Activated effector memory CD4-positive, alpha-beta T cell treated with Interleukin-2 at 50 U/mL for 16 hours (primary cell): ENCODE measurements around the gene DHRS12.
A peak's percentile ranks its signal among the peaks of the same experiment; 100 is the strongest.

Experiments
- DNase-seq: peaks from one replicate; pipeline ENCODE4 v3.0.0-alpha.2; 2020

Gene DHRS12

GRCh38 chr13:51778392-51778791 lies 25.6 kb downstream of the DHRS12 start:
- no peak for DNase-seq

- DNase-seq: no peak
These were observed 26.0 kb downstream of the DHRS12 start for GRCh38 chr13:51777921-51778320.

- DNase-seq: no peak
These were observed 27.8 kb downstream of the DHRS12 start for GRCh38 chr13:51776179-51776578.

- DNase-seq: no peak
These were observed 30.4 kb downstream of the DHRS12 start for GRCh38 chr13:51773515-51773914.

- no peak for DNase-seq
These were observed 31.2 kb downstream of the DHRS12 start for GRCh38 chr13:51772781-51773180.

DNA sequence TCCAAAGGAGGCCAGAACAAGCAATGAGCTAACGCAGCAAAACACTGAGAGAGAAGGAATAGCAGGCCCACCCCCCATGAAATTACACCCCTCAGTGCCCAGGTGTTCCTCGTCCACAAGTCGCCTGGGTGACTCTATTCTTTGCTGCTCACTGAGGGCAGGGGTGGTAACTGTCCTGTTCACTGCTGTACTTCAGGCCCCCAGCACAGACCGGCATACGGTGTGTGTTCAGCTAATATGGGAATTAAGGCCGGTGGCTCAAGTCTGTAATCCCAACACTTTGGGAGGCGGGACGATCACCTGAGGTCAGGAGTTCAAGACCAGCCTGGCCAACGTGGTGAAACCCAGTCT lies 31.9 kb downstream of the DHRS12 start:
- no peak for DNase-seq

DNA sequence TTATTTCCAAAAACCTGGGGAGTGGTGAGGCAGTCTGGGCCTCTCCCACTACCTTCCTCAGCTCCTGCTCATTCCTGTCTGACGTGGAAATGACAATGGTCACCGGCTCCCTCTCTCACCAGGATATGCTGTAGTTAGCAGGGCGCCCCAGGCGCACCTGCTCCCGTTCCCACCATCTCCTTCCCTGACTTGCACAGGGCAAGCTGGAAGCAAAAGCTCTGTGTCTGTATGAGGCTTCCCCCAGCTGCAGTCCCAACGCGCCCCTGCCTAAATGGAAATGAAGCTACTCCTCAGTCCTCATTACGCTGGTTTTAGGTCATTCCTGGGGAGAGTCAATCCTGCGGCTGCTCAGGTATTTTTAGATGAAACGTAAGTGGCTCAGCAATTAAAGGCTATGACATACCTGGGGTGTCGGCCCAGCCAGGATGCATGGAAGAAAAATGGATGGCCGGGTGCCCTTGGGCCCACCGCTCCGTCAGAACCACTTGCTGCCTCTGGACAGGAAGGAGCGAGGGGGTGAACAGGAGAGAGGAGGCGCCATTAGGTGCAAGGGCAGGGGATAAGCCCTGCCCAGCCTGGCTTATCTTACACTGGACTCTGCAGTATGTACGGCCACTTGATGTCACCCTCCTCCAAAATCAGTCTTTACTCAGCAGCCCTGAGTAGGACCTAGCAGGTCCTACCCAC lies 32.4 kb downstream of the DHRS12 start:
- DNase-seq: no peak

GRCh38 chr13:51770681-51771417 lies 33.1 kb downstream of the DHRS12 start:
- no peak for DNase-seq

DNA sequence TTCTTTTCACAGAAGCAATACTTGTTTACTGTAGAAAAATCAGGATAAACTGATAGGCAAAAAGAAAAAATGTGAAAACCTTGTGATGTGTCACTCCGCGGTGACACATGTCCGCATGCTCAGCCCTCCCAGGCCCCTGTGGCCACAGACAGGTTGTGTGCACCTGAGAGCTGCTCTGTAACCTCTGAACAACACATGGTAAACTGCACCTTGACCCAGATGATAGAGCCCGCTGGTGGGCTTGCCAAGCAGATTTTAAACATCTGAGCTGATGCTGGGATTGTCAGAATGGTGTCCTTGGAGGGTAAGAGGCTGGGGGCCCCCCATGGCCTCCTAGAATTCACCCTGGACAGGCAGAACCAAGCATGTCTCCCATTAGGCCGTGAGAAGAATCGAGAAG lies 33.8 kb downstream of the DHRS12 start:
- no peak for DNase-seq

DNA sequence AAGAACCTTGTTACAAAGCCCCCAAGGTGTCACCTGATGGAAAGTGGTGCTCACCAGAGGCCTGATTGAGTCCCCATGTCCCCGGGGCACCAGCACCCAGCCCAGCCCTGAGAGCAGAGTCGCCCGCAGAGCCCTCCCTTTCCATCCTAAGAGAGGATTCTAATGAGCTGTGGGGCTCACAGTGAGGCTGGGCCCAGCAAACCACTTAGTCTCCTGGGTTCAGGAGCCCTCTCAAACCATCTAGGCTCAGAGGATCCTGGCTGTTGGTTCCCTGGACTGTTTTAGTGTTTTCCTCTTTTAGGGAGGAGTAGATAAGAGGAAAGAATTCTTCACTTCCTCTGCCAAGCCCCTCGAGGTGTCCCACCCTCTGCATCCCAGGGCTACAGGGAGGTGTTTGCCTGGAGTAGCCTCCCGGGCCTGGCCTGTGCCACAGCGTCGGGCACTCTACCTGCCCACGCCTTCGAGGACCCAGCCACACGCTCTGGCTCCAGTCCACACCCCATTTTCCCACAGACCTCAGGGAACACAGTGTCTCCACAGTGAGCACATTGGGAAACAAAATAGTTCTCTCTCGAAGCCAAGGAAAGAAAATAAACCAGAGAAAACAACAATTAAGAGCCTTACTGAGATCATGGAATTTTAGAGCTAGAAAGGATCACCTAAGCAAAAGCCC lies 34.4 kb downstream of the DHRS12 start:
- no peak for DNase-seq

DNA sequence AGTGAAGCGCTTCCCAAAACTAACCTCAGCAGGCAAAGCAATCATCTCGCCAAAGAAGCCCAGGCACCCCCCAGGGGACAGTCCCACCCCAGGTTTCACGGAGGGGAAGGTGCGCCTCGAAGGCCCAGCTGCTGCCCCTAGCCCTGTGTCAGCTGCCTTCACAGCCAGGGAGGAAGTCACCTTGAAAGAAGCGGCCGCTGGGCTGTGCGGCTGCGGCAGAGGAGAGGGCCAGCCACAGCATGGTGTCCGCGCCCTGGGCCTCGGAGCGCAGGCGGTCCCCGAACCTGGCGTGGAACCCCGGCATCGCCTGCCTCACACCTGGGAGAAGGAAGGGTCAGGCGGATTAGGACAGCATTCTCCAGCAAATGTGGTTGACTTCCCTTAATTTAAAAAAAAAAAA lies 35.0 kb downstream of the DHRS12 start:
- no peak for DNase-seq

DNA sequence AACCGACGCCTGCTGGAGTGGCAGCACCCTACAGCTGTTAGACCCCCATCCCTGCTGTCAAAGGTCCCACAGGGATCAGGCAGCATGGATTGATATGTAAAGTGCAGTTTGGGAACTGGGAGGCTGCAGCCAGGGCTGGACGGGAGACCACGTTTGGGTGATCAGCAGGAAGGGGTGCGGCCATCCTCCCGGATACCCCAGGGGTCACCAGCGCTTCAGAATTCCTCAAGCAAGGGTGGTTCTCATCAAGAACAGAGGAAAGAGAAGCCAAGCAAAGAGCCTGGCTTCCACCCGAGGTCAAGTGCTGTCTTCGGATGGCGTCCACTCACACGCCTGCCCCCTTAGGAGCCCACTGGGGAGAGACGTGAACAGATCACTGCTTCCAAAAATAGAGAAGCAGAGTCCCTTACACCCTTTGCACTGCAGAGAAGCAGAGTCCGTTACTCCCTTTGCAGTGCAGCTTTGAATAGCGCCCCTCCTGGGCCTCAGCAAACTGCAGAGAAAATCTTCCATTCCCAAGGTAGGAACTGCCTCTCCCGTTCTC lies 35.5 kb downstream of the DHRS12 start:
- no peak for DNase-seq

- DNase-seq: no peak
These were observed 36.9 kb downstream of the DHRS12 start for GRCh38 chr13:51767100-51767499.

- no peak for DNase-seq
These were observed 38.8 kb downstream of the DHRS12 start for GRCh38 chr13:51765142-51765515.

DNA sequence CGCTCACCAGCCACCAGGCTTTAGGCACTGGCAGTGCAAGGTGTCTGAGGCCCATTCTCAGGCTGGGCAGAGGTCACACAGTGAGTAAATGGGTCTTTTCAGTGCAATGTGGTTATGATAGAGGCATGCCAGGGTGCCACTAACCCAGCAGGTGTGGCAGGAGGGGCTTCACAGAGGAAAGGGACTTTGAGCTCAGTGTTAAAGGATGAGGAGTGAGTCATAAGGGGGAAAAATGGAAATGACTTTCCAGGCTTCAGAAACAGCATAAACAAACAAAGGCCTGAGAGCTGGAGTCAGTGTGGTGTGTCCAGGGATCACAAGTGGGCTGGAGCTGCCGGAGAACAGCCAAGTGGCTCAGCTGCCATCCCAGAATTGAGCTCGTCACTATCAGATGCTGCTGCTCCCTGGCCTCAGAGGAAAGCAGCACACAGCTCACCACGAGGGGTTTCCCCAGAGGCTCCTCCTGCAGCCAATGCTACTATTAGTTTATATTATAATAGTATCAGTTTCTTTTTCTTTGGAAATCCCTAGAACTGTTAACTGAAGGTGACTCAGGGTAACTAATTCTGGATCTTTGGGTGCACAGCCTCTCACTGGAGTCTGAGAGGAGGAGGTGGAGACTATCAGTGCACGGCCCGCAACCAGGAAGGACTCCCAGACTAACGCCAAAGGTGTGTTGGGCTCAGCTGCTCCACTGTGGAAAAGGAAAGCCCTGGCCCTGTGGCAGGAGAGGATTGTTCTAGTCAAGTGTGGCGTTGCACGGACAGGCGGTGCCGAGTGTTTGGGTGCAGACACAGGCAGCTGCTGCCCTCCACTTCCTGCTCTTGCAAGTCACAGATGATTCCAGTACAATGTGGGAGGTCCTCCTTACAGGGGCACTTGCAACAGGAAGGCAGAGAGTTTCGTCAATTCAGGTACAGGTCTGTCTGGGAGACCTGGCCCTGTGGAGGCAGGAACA lies 39.5 kb downstream of the DHRS12 start:
- peak; percentile 19 for DNase-seq

DNA sequence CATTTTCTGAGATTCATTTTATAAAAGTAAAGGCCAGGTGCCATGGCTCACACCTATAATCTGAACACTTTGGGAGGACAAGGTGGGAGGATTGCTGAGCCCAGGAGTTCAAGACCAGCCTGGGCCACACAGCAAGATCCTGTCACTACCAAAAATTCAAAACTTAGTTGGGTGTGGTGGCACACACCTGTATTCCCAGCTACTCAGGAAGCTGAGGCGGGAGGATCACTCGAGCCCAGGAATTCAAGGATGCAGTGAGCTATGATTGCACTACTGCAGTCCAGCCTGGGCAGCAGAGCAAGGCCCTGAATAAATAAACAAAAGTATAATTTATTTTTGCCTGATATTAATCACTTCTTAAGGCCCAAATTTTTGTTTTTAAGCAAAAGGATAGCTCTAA lies 40.5 kb downstream of the DHRS12 start:
- no peak for DNase-seq

DNA sequence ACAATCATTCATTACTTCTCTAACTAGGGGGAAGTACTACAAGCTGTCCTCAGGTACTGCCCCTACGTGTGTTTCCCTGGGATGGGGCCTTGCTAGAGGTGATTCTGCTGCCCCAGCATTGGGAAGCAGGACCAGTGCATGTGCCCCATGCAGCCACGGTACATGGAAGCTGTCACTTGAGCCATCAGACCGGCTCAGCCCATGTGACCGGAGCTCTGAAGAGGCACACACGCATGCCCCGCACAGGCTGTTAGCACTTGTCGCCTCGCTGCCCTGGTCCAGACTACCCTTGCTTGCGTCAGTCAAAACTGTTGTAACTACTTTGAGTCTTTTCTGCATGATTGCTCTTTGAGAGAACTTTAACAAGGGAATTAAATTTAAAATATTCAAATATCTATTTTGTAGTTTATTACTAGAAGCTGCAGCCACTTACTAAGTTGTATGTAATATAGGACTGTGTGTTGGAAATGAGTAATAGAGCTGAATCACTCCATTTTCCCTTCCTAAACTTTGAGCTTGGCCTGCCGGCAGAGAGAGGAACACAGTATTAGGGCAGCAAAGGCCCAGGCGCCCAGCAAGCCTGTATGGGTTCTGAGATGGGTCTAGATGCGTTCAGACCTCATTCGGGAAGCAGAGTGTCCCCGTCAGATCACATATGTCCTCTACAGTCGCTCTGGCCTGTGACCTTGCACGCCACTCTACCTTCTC lies 42.2 kb downstream of the DHRS12 start:
- no peak for DNase-seq

- DNase-seq: no peak
These were observed 43.4 kb downstream of the DHRS12 start for GRCh38 chr13:51760592-51760991.

- DNase-seq: no peak
These were observed 44.7 kb downstream of the DHRS12 start for GRCh38 chr13:51759240-51759639.

GRCh38 chr13:51758691-51759090 lies 45.3 kb downstream of the DHRS12 start:
- no peak for DNase-seq

- DNase-seq: no peak
These were observed 47.3 kb downstream of the DHRS12 start for GRCh38 chr13:51756651-51757050.
